GM23338 (cell line): ENCODE measurements around the gene TMEM114. TPM values are rescaled to one million over a fixed set of nuclear protein-coding genes. Genes with fewer than 3 reads are reported as not detected.

Experiments
- ATAC-seq: fragments of 200-7000 bp; cut with Tn5 transposase; 3 replicates; pipeline ENCODE4 v1.9.1; 2020
- DNase-seq: peaks from one replicate; pipeline ENCODE4 v3.0.0-alpha.2; 2015; ENCODE audit warnings: low spot score
- H2AFZ ChIP-seq: fragments of 200-600 bp; sonication (generic); 2 replicates; pipeline ENCODE4 v1.8.0; 2016; ENCODE audit warnings: antibody characterized with exemption, mild to moderate bottlenecking, moderate library complexity
- H3F3A ChIP-seq: fragments of 200-600 bp; sonication (generic); replicated peaks from 2 replicates; pipeline ENCODE4 v1.8.0; 2017; ENCODE audit warnings: antibody characterized with exemption, mixed run types, low read depth
- H3K27ac ChIP-seq: fragments of 200-600 bp; sonication (generic); 2 replicates; pipeline ENCODE4 v1.6.1; 2016; ENCODE audit warnings: low read depth
- H3K27me3 ChIP-seq: fragments of 200-600 bp; sonication (generic); 2 replicates; pipeline ENCODE4 v1.8.0; 2016; ENCODE audit warnings: mild to moderate bottlenecking, mixed run types, moderate library complexity; ENCODE audit not compliant: insufficient read depth
- H3K36me3 ChIP-seq: fragments of 200-600 bp; sonication (generic); 2 replicates; pipeline ENCODE4 v1.8.0; 2016; ENCODE audit warnings: mild to moderate bottlenecking; ENCODE audit not compliant: insufficient read depth
- H3K4me1 ChIP-seq: fragments of 200-600 bp; sonication (generic); 2 replicates; pipeline ENCODE4 v1.8.0; 2016; ENCODE audit warnings: mild to moderate bottlenecking, moderate library complexity; ENCODE audit not compliant: insufficient read depth
- H3K4me2 ChIP-seq: fragments of 200-600 bp; sonication (generic); 2 replicates; pipeline ENCODE4 v1.7.1; 2017; ENCODE audit warnings: mixed run types
- H3K4me3 ChIP-seq: fragments of 200-600 bp; sonication (generic); 2 replicates; pipeline ENCODE4 v1.6.1; 2016; ENCODE audit warnings: mixed run types
- H3K79me2 ChIP-seq: fragments of 200-600 bp; sonication (generic); replicated peaks from 2 replicates; pipeline ENCODE4 v1.8.0; 2017; ENCODE audit warnings: mild to moderate bottlenecking; ENCODE audit not compliant: insufficient read depth
- H3K9me2 ChIP-seq: fragments of 200-600 bp; sonication (generic); 2 replicates; pipeline ENCODE4 v1.8.0; 2017; ENCODE audit not compliant: insufficient read depth
- H4K20me1 ChIP-seq: fragments of 200-600 bp; sonication (generic); replicated peaks from 2 replicates; pipeline ENCODE4 v1.8.0; 2017; ENCODE audit warnings: mild to moderate bottlenecking; ENCODE audit not compliant: insufficient read depth
- H3K27ac Mint-ChIP-seq: 2 replicates; pipeline ENCODE4 v1.8.0; 2020; ENCODE audit warnings: inconsistent platforms, mild to moderate bottlenecking, moderate library complexity, mixed read lengths
- H3K27me3 Mint-ChIP-seq: 3 replicates; pipeline ENCODE4 v1.8.0; 2022; ENCODE audit warnings: low read depth, mild to moderate bottlenecking, moderate library complexity, mixed read lengths, inconsistent platforms; ENCODE audit not compliant: insufficient read depth, poor library complexity
- H3K36me3 Mint-ChIP-seq: 3 replicates; pipeline ENCODE4 v1.8.0; 2021; ENCODE audit warnings: low read depth, mild to moderate bottlenecking, inconsistent platforms, moderate library complexity, mixed read lengths
- H3K4me1 Mint-ChIP-seq: 3 replicates; pipeline ENCODE4 v1.8.0; 2020; ENCODE audit warnings: mild to moderate bottlenecking, inconsistent platforms, mixed read lengths
- H3K4me3 Mint-ChIP-seq: 3 replicates; pipeline ENCODE4 v1.8.0; 2021; ENCODE audit warnings: moderate library complexity, mild to moderate bottlenecking, inconsistent platforms, mixed read lengths
- H3K9me3 Mint-ChIP-seq: 3 replicates; pipeline ENCODE4 v1.8.0; 2020; ENCODE audit warnings: moderate library complexity, mild to moderate bottlenecking, inconsistent platforms, mixed read lengths
- CREB1 ChIP-seq: fragments of 250-450 bp; sonication (Bioruptor Pico); IDR thresholded peaks from 2 replicates; pipeline ENCODE4 v1.5.0; 2020; ENCODE audit warnings: low read depth, mild to moderate bottlenecking, moderate library complexity
- ETS1 ChIP-seq: IDR thresholded peaks from 2 replicates; pipeline ENCODE4 v1.6.1; 2016; ENCODE audit warnings: antibody characterized with exemption
- EZH2 ChIP-seq: fragments of 200-600 bp; sonication (generic); IDR thresholded peaks from one replicate; pipeline ENCODE4 v1.8.0; 2017; ENCODE audit warnings: antibody characterized with exemption, mild to moderate bottlenecking, low read depth; ENCODE audit not compliant: unreplicated experiment
- EZH2phosphoT487 ChIP-seq: fragments of 200-600 bp; sonication (generic); IDR thresholded peaks from one replicate; pipeline ENCODE4 v1.8.1; 2018; ENCODE audit warnings: antibody characterized with exemption; ENCODE audit not compliant: unreplicated experiment
- JUNB ChIP-seq: IDR thresholded peaks from one replicate; pipeline ENCODE4 v1.6.1; 2016; ENCODE audit warnings: antibody characterized with exemption; ENCODE audit not compliant: unreplicated experiment
- NANOG ChIP-seq: IDR thresholded peaks from 2 replicates; pipeline ENCODE4 v1.6.1; 2016; ENCODE audit warnings: antibody characterized with exemption, borderline replicate concordance
- STAT1 ChIP-seq: IDR thresholded peaks from one replicate; pipeline ENCODE4 v1.6.1; 2016; ENCODE audit warnings: antibody characterized with exemption; ENCODE audit not compliant: unreplicated experiment
- ZNF114 ChIP-seq: fragments of 250-450 bp; sonication (Bioruptor Pico); IDR thresholded peaks from 2 replicates; pipeline ENCODE4 v1.5.0; 2020; ENCODE audit warnings: mild to moderate bottlenecking, moderate library complexity
- ZNF331 ChIP-seq: fragments of 250-450 bp; sonication (Bioruptor Pico); IDR thresholded peaks from 2 replicates; pipeline ENCODE4 v1.5.0; 2020; ENCODE audit warnings: low read depth, mild to moderate bottlenecking, moderate library complexity
- polyA plus RNA-seq: library from polyadenylated mRNA; unstranded; fragments of >200 nt; fragmentation: Nextera tagmentation; extraction: Ambion mirVana; gene quantifications from 2 replicates; pipeline ENCODE4 v1.2.1, GENCODE V29; 2016
- total RNA-seq: library from RNA; depleted of rRNA; stranded (reverse); fragments of >200 nt; shearing (Covaris generic); gene quantifications from 2 replicates; pipeline ENCODE4 v1.2.3, GENCODE V29; 2014
- TF ChIP-seq, protein P1 (sequence below): IDR thresholded peaks from one replicate; pipeline ENCODE4 v1.6.1; 2018; ENCODE audit warnings: antibody characterized with exemption; ENCODE audit not compliant: unreplicated experiment
- TF ChIP-seq, protein P2 (sequence below), 2 experiments: fragments of 200-600 bp in 1 of 2; sonication (generic) in 1 of 2; conservative IDR thresholded peaks; 2 replicates each; pipeline versions ENCODE4 v1.5.1 to v1.6.1; 2016 to 2017; ENCODE audit warnings: antibody characterized with exemption in 2 of 2, low read depth in 2 of 2, mild to moderate bottlenecking in 2 of 2, moderate library complexity in 1 of 2

Gene TMEM114
- total and polyA plus RNA-seq, 2 experiments from 2014 or later = 0.47 to 0.52 TPM

DNA sequence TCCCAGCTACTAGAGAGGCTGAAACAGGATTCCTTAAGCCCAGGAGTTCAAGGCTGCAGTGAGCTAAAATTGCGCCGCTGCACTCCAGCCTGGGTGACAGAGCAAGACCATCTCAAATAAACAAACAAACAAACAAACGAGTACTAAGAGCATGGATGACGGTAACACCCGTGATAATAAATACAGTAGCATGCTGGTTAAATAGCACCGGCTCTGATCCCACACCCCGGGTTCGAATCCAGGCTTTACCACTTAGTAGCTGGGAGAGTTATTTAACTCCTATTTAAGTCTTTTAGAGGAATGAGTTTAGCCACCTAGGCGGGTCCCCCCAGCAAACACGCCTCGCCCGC, 30.9 kb upstream of the TMEM114 start (continued):
- TF ChIP-seq, protein P1, sequence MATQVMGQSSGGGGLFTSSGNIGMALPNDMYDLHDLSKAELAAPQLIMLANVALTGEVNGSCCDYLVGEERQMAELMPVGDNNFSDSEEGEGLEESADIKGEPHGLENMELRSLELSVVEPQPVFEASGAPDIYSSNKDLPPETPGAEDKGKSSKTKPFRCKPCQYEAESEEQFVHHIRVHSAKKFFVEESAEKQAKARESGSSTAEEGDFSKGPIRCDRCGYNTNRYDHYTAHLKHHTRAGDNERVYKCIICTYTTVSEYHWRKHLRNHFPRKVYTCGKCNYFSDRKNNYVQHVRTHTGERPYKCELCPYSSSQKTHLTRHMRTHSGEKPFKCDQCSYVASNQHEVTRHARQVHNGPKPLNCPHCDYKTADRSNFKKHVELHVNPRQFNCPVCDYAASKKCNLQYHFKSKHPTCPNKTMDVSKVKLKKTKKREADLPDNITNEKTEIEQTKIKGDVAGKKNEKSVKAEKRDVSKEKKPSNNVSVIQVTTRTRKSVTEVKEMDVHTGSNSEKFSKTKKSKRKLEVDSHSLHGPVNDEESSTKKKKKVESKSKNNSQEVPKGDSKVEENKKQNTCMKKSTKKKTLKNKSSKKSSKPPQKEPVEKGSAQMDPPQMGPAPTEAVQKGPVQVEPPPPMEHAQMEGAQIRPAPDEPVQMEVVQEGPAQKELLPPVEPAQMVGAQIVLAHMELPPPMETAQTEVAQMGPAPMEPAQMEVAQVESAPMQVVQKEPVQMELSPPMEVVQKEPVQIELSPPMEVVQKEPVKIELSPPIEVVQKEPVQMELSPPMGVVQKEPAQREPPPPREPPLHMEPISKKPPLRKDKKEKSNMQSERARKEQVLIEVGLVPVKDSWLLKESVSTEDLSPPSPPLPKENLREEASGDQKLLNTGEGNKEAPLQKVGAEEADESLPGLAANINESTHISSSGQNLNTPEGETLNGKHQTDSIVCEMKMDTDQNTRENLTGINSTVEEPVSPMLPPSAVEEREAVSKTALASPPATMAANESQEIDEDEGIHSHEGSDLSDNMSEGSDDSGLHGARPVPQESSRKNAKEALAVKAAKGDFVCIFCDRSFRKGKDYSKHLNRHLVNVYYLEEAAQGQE = no peak
- TF ChIP-seq, protein P2, sequence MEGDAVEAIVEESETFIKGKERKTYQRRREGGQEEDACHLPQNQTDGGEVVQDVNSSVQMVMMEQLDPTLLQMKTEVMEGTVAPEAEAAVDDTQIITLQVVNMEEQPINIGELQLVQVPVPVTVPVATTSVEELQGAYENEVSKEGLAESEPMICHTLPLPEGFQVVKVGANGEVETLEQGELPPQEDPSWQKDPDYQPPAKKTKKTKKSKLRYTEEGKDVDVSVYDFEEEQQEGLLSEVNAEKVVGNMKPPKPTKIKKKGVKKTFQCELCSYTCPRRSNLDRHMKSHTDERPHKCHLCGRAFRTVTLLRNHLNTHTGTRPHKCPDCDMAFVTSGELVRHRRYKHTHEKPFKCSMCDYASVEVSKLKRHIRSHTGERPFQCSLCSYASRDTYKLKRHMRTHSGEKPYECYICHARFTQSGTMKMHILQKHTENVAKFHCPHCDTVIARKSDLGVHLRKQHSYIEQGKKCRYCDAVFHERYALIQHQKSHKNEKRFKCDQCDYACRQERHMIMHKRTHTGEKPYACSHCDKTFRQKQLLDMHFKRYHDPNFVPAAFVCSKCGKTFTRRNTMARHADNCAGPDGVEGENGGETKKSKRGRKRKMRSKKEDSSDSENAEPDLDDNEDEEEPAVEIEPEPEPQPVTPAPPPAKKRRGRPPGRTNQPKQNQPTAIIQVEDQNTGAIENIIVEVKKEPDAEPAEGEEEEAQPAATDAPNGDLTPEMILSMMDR (conservative IDR thresholded peaks at IDR 0.05; ENCODE audit: low read depth in 2 of 2) = no peak
- TF ChIP-seq EZH2phosphoT487 = no peak
- no peak for TF ChIP-seq EZH2
- TF ChIP-seq NANOG = no peak
- TF ChIP-seq ZNF331 = no peak
- no peak for TF ChIP-seq ZNF114
- TF ChIP-seq CREB1 = no peak
- no peak for TF ChIP-seq JUNB

DNA sequence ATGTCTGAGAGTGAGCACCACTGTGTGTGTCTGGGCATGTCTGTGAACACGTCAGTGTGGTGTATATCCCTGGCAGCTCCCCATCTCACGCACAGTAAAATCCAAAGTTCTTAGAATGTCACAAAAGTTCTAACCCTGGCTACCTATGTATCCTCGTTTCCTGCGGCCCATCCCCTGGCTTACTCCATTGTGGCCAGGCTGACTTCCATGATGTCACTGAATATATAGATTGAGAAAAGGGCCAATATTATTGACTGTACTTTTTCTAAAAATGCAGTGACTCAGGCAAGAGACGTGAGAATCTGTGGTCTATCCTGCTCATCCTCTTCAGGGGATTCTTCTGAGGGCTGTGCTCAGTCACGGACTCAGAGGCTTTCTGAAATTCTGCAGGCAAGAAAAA, 30.2 kb upstream of the TMEM114 start:
- H3K27ac Mint-ChIP-seq = no peak overlapping the region
- ATAC-seq (no peak), DNase-seq (no peak)
- H4K20me1 ChIP-seq = peaks cover 8% of the 10 kb centered on the region; the same call in 1 of the 2 replicates
- H3K4me3 ChIP-seq = no peak overlapping the region
- no peaks in the 10 kb centered on the region for H3F3A ChIP-seq
- peaks cover 4% of the 10 kb centered on the region; the same call in 1 of the 3 replicates for H3K9me3 Mint-ChIP-seq
- H3K9me2 ChIP-seq = no peaks in the 10 kb centered on the region
- no peaks in the 10 kb centered on the region for H3K27me3 ChIP-seq
- peak overlapping the region; percentile 96 for H2AFZ ChIP-seq
- H3K4me3 Mint-ChIP-seq = peak overlapping the region; percentile 96
- peaks cover 8% of the 10 kb centered on the region for H3K27me3 Mint-ChIP-seq
- no peak overlapping the region for H3K27ac ChIP-seq
- no peak overlapping the region for H3K4me2 ChIP-seq
- TF ChIP-seq STAT1 (no peak), ZNF331 (no peak), ETS1 (no peak)
- 0 out of 2 replicates have a peak, but pooled peaks cover 2% of the 10 kb centered on the region for H3K36me3 ChIP-seq
- H3K4me1 ChIP-seq = peaks cover 7% of the 10 kb centered on the region; the same call in 1 of the 2 replicates
- peaks cover 12% of the 10 kb centered on the region for H3K36me3 Mint-ChIP-seq
- peaks cover 2% of the 10 kb centered on the region; the same call in 1 of the 3 replicates for H3K4me1 Mint-ChIP-seq
- H3K79me2 ChIP-seq = peaks cover 35% of the 10 kb centered on the region
